ENCODE data around the gene FCRL5. TPM values are rescaled to one million over a fixed set of nuclear protein-coding genes. Genes with fewer than 3 reads are reported as not detected.
A peak's percentile ranks its signal among the peaks of the same experiment; 100 is the strongest.
"Not testable (repeated sequence)": the region's sequence is repeated elsewhere in the genome, so short reads cannot be mapped to it uniquely, and the experiment has no call there.

FCRL5 gene
- total RNA-seq, 2 donors from 2014 or later: 0.09 TPM; not detected in 1

GRCh38 chr1:157495285-157495684, 57.0 kb downstream of the FCRL5 start:
- peaks cover 30% of the 10 kb centered on the region for H3K27me3 Mint-ChIP-seq (ENCODE audit: low read depth)
- no peaks in the 10 kb centered on the region for H3K4me1 Mint-ChIP-seq (ENCODE audit: low read depth)
- H3K9me3 Mint-ChIP-seq: no peaks in the 10 kb centered on the region
- ATAC-seq (replicated peaks in 1 of 2): no peak
- H3K4me3 Mint-ChIP-seq: no peak overlapping the region
- no peak for DNase-seq
- no peaks in the 10 kb centered on the region for H3K36me3 Mint-ChIP-seq (ENCODE audit: insufficient read depth in 2 of 2)
- no peak overlapping the region for H3K27ac Mint-ChIP-seq

DNA sequence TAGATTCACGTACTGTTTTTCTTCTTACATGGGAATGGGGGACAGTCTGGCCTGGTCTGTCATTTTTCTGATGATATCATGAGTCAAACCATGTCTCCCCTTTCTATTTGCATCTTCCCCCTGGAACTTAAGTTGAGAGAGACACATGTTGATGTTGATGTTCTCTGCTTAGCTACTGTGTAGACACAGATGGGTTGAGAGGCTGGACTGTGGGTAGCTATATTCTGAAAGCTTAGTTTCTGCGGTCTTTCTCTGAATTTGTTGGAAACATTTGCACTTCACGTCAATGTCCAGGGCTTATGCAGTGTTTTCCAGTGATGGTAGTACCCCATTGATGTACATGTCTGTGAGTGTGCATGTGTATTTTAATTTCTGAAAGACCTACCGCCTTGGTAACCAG, 58.2 kb downstream of the FCRL5 start:
- Mint-ChIP-seq H3K36me3 (ENCODE audit: insufficient read depth in 2 of 2) (no peaks in the 10 kb centered on the region), H3K9me3 (no peaks in the 10 kb centered on the region), H3K4me3 (no peak overlapping the region), H3K27ac (no peak overlapping the region), H3K27me3 (ENCODE audit: low read depth) (peaks cover 30% of the 10 kb centered on the region), H3K4me1 (ENCODE audit: low read depth) (no peaks in the 10 kb centered on the region)
- DNase-seq (no peak), ATAC-seq (replicated peaks in 1 of 2) (no peak)

- Mint-ChIP-seq H3K36me3 (ENCODE audit: insufficient read depth in 2 of 2) (no peaks in the 10 kb centered on the region), H3K4me3 (no peak overlapping the region), H3K9me3 (no peaks in the 10 kb centered on the region), H3K27me3 (ENCODE audit: low read depth) (peaks cover 26% of the 10 kb centered on the region), H3K27ac (no peak overlapping the region), H3K4me1 (ENCODE audit: low read depth) (no peaks in the 10 kb centered on the region)
- ATAC-seq (replicated peaks in 1 of 2): peak; percentile 31 to 32
- DNase-seq: peak; percentile 66 to 69
These were observed 61.7 kb downstream of the FCRL5 start for GRCh38 chr1:157490467-157491165.

DNA sequence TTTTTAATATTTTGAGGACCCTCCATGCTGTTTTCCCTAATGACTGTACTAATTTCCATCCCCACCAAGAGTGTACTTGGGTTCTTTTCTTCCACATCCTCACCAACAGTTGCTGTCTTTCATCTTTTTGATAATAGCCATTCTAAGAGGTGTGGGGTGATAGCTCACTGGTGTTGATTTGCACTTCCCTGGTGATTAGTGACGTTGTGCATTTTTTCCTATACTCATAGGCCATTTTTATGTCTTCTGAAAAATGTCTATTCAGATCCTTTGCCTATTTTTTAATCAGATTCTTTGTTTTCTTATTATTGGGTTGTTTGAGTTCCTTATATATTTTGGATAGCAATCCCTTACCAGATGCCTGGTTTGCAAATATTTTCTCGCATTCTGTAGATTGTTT, 64.2 kb downstream of the FCRL5 start:
- peaks cover 12% of the 10 kb centered on the region for H3K27me3 Mint-ChIP-seq (ENCODE audit: low read depth)
- DNase-seq: no peak
- H3K36me3 Mint-ChIP-seq (ENCODE audit: insufficient read depth in 2 of 2): no peaks in the 10 kb centered on the region
- H3K27ac Mint-ChIP-seq: no peak overlapping the region
- no peaks in the 10 kb centered on the region for H3K9me3 Mint-ChIP-seq
- H3K4me3 Mint-ChIP-seq: no peak overlapping the region
- no peaks in the 10 kb centered on the region for H3K4me1 Mint-ChIP-seq (ENCODE audit: low read depth)
- ATAC-seq (replicated peaks in 1 of 2): no peak

GRCh38 chr1:157487504-157487903, 64.8 kb downstream of the FCRL5 start:
- Mint-ChIP-seq H3K9me3 (no peaks in the 10 kb centered on the region), H3K36me3 (ENCODE audit: insufficient read depth in 2 of 2) (no peaks in the 10 kb centered on the region), H3K4me1 (ENCODE audit: low read depth) (no peaks in the 10 kb centered on the region), H3K27me3 (ENCODE audit: low read depth) (peaks cover 17% of the 10 kb centered on the region), H3K4me3 (no peak overlapping the region), H3K27ac (no peak overlapping the region)
- ATAC-seq (replicated peaks in 1 of 2): no peak
- no peak for DNase-seq

GRCh38 chr1:157487096-157487495, 65.2 kb downstream of the FCRL5 start:
- Mint-ChIP-seq H3K27me3 (ENCODE audit: low read depth) (peaks cover 14% of the 10 kb centered on the region), H3K4me3 (no peak overlapping the region), H3K36me3 (ENCODE audit: insufficient read depth in 2 of 2) (no peaks in the 10 kb centered on the region), H3K27ac (no peak overlapping the region), H3K9me3 (no peaks in the 10 kb centered on the region), H3K4me1 (ENCODE audit: low read depth) (no peaks in the 10 kb centered on the region)
- DNase-seq (no peak), ATAC-seq (replicated peaks in 1 of 2) (no peak)

GRCh38 chr1:157486400-157486799, 65.9 kb downstream of the FCRL5 start:
- not testable (repeated sequence) for H3K27ac Mint-ChIP-seq; H3K4me1 Mint-ChIP-seq (ENCODE audit: low read depth); H3K36me3 Mint-ChIP-seq (ENCODE audit: insufficient read depth in 2 of 2); H3K4me3 Mint-ChIP-seq; H3K9me3 Mint-ChIP-seq; H3K27me3 Mint-ChIP-seq (ENCODE audit: low read depth); DNase-seq
- peak in 1 of 2 donors; percentile 11 for ATAC-seq (replicated peaks in 1 of 2)

- Mint-ChIP-seq H3K4me1 (ENCODE audit: low read depth) (no peaks in the 10 kb centered on the region), H3K27me3 (ENCODE audit: low read depth) (peaks cover 7% of the 10 kb centered on the region), H3K27ac (no peak overlapping the region), H3K9me3 (no peaks in the 10 kb centered on the region), H3K4me3 (no peak overlapping the region), H3K36me3 (ENCODE audit: insufficient read depth in 2 of 2) (no peaks in the 10 kb centered on the region)
- ATAC-seq (replicated peaks in 1 of 2) (peak in 1 of 2 donors; percentile 27), DNase-seq (no peak)
These were observed 66.5 kb downstream of the FCRL5 start for GRCh38 chr1:157485793-157486192.

DNA sequence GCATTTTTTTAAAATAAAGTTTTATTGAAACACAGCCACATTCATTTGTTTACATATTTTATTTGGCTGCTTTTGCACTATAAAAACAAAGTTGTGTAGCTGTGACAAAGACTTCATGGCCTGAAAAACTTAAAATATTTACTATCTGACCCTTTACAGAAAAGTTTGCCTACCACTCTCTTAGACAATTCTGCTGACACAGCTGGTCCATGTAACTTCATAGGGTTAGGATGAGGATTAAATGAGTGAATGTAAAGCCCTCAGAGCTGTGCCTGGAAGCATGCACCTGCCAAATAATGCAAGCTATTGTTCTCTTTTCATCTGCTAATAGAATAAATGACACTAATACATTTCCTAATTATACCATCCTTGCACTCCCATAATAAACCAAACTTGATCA, 67.7 kb downstream of the FCRL5 start:
- Mint-ChIP-seq H3K27me3 (ENCODE audit: low read depth) (peaks cover 7% of the 10 kb centered on the region), H3K36me3 (ENCODE audit: insufficient read depth in 2 of 2) (no peaks in the 10 kb centered on the region), H3K4me1 (ENCODE audit: low read depth) (no peaks in the 10 kb centered on the region)

DNA sequence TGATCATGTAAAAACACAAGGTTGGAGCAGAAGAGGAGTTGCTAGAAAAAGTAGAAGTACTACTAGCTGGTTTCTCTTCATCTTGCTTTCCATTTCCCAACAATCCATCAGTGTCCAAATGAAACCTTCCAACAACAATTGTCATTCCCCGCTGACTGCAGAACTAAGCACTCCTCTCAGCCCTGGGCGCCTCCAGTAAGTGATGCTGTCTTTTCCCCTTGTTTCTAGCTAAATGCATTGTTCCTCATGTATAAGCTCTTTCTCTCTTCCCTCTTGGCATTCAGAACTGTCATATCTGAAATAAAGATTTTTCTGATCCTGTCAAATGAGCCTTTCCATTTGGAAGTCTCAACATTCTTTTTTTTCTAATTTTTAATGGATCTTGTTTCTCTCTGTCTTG, 68.7 kb downstream of the FCRL5 start:
- no peak for DNase-seq
- H3K4me1 Mint-ChIP-seq (ENCODE audit: low read depth): no peaks in the 10 kb centered on the region
- no peak for ATAC-seq (replicated peaks in 1 of 2)
- H3K27me3 Mint-ChIP-seq (ENCODE audit: low read depth): peaks cover 7% of the 10 kb centered on the region
- no peak overlapping the region for H3K4me3 Mint-ChIP-seq
- no peaks in the 10 kb centered on the region for H3K9me3 Mint-ChIP-seq
- H3K27ac Mint-ChIP-seq: no peak overlapping the region
- H3K36me3 Mint-ChIP-seq (ENCODE audit: insufficient read depth in 2 of 2): no peaks in the 10 kb centered on the region

More for the DNA sequence above, 67.7 kb downstream of the FCRL5 start:
- H3K9me3 Mint-ChIP-seq: no peaks in the 10 kb centered on the region
- DNase-seq (no peak), ATAC-seq (replicated peaks in 1 of 2) (no peak)
- no peak overlapping the region for H3K4me3 Mint-ChIP-seq
- no peak overlapping the region for H3K27ac Mint-ChIP-seq

- no peak for ATAC-seq (replicated peaks in 1 of 2)
- Mint-ChIP-seq H3K9me3 (peaks cover 4 to 5% of the 10 kb centered on the region in 2 donors), H3K27ac (no peak overlapping the region), H3K27me3 (ENCODE audit: low read depth) (peaks cover 7% of the 10 kb centered on the region), H3K4me3 (no peak overlapping the region), H3K36me3 (ENCODE audit: insufficient read depth in 2 of 2) (peaks cover 0 to 2% of the 10 kb centered on the region in 2 donors), H3K4me1 (ENCODE audit: low read depth) (no peaks in the 10 kb centered on the region)
- DNase-seq: no peak
These were observed 69.6 kb downstream of the FCRL5 start for GRCh38 chr1:157482717-157483116.

- Mint-ChIP-seq H3K27ac (no peak overlapping the region), H3K27me3 (ENCODE audit: low read depth) (peaks cover 7% of the 10 kb centered on the region), H3K9me3 (peaks cover 4 to 8% of the 10 kb centered on the region in 2 donors), H3K4me3 (no peak overlapping the region), H3K4me1 (ENCODE audit: low read depth) (no peaks in the 10 kb centered on the region), H3K36me3 (ENCODE audit: insufficient read depth in 2 of 2) (peaks cover 0 to 2% of the 10 kb centered on the region in 2 donors)
- ATAC-seq (replicated peaks in 1 of 2): no peak
- DNase-seq: no peak
These were observed 70.1 kb downstream of the FCRL5 start for GRCh38 chr1:157482174-157482573.

DNA sequence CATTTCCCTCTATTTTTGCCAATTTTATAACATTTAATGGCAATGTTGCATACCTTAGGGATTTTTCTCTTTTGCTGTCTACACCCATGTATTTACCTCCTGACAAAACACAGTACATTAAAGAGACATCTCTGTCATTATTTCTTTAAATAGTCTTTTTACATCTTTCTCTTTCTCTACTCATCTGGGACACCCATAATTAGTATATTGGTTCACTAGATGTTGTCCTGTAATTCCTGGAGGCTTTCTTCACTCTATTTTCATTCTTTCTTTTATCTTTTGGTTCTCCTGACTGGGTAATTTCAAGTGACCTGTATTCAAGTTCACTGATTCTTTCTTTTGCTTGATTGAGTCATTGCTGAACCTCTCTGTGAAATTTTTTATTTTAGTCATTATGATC, 74.3 kb downstream of the FCRL5 start:
- peaks cover 2% of the 10 kb centered on the region in 2 donors for H3K36me3 Mint-ChIP-seq (ENCODE audit: insufficient read depth in 2 of 2)
- no peaks in the 10 kb centered on the region for H3K4me1 Mint-ChIP-seq (ENCODE audit: low read depth)
- H3K27ac Mint-ChIP-seq: no peak overlapping the region
- ATAC-seq (replicated peaks in 1 of 2) (no peak), DNase-seq (no peak)
- H3K9me3 Mint-ChIP-seq: peaks cover 4 to 10% of the 10 kb centered on the region in 2 donors
- peaks cover 4% of the 10 kb centered on the region for H3K27me3 Mint-ChIP-seq (ENCODE audit: low read depth)
- no peak overlapping the region for H3K4me3 Mint-ChIP-seq

- peaks cover 2% of the 10 kb centered on the region in 2 donors for H3K36me3 Mint-ChIP-seq (ENCODE audit: insufficient read depth in 2 of 2)
- H3K9me3 Mint-ChIP-seq: peaks cover 4 to 10% of the 10 kb centered on the region in 2 donors
- H3K4me3 Mint-ChIP-seq: no peak overlapping the region
- H3K4me1 Mint-ChIP-seq (ENCODE audit: low read depth): no peaks in the 10 kb centered on the region
- ATAC-seq (replicated peaks in 1 of 2) (no peak), DNase-seq (no peak)
- H3K27me3 Mint-ChIP-seq (ENCODE audit: low read depth): peaks cover under 1% of the 10 kb centered on the region
- no peak overlapping the region for H3K27ac Mint-ChIP-seq
These were observed 74.9 kb downstream of the FCRL5 start for GRCh38 chr1:157477419-157477818.

All from activated T-cell treated with anti-CD3 and anti-CD28 coated beads, Interleukin-2, amount 50 U/mL, for 72 hours (primary cell).